Heart right ventricle (tissue), 16 donors: ENCODE measurements around the gene JAKMIP1. TPM values are rescaled to one million over a fixed set of nuclear protein-coding genes. Genes with fewer than 3 reads are reported as not detected.
"Not testable (repeated sequence)": the region's sequence is repeated elsewhere in the genome, so short reads cannot be mapped to it uniquely, and the experiment has no call there.

ENCODE experiments used
- ATAC-seq, 8 donors: fragments of 200-7000 bp; cut with Tn5 transposase; one replicate each; pipeline ENCODE4 v1.9.1; 2020; ENCODE audit warnings: mild to moderate bottlenecking in 8 of 8, moderate library complexity in 8 of 8, moderate number of reproducible peaks in 1 of 8
- DNase-seq, 2 donors: peaks; one replicate each; pipeline ENCODE4 v3.0.0-alpha.2; 2020
- H3K27ac ChIP-seq, 10 donors: fragments of 200-600 bp; sonication (generic) in 2 of 10; one replicate each; pipeline versions ENCODE4 v1.5.0 to v1.8.0; 2020 to 2022; ENCODE audit warnings: mild to moderate bottlenecking in 3 of 10
- H3K27me3 ChIP-seq, 7 donors: fragments of 200-600 bp; one replicate each; pipeline ENCODE4 v1.8.0; 2021 to 2022; ENCODE audit warnings: mild to moderate bottlenecking in 2 of 7
- H3K36me3 ChIP-seq, 9 donors: fragments of 200-600 bp; sonication (generic) in 1 of 9; one replicate each; pipeline versions ENCODE4 v1.5.0 to v1.8.0; 2020 to 2022; ENCODE audit warnings: mild to moderate bottlenecking in 2 of 9
- H3K4me1 ChIP-seq, 9 donors: fragments of 200-600 bp; sonication (generic) in 1 of 9; one replicate each; pipeline versions ENCODE4 v1.5.0 to v1.8.0; 2020 to 2022; ENCODE audit warnings: mild to moderate bottlenecking in 4 of 9
- H3K4me3 ChIP-seq, 10 donors: fragments of 200-600 bp; sonication (generic) in 2 of 10; one replicate each; pipeline versions ENCODE4 v1.5.0 to v1.8.0; 2020 to 2022; ENCODE audit warnings: mild to moderate bottlenecking in 7 of 10, moderate library complexity in 2 of 10
- H3K9me3 ChIP-seq, 11 donors: fragments of 200-600 bp in 10 of 11; sonication (generic) in 2 of 11; one replicate each; pipeline versions ENCODE4 v1.5.0 to v1.8.0; 2013 to 2022; ENCODE audit warnings: mild to moderate bottlenecking in 2 of 11, control low read depth in 1 of 11, moderate library complexity in 1 of 11
- WGBS, 2 donors: extraction: QIAGEN DNeasy Blood & Tissue Kit; methylation state at CpG; one replicate each; pipeline ENCODE4 v1.1.7; 2013; ENCODE audit warnings: inconsistent platforms in 1 of 2; 5-methylcytosine and 5-hydroxymethylcytosine counted together
- intact Hi-C, 10 donors: fragments of 100-400 bp; cut with DNase I; formaldehyde crosslinking; loops; one replicate each; pipeline versions ENCODE4 v1.11.1 to v1.14.2; 2022
- polyA plus RNA-seq, 2 donors: library from polyadenylated mRNA; stranded (reverse); fragments of 200-250 nt; gene quantifications; one replicate each; pipeline ENCODE4 v1.2.3, GENCODE V29; 2013
- total RNA-seq, 10 donors: library from RNA; stranded (reverse); fragmentation: NEBNext Ultra II Directional in 3 of 10; extraction: Animal tissue kit (Norgen Biotek cat#: 25700) in 3 of 10; gene quantifications; one replicate each; pipeline versions ENCODE4 v1.2.1 to v1.2.4, GENCODE V29; 2021 to 2023
- TF ChIP-seq, protein P1 (sequence below), 9 donors: fragments of 200-600 bp; sonication (generic) in 2 of 9; IDR thresholded peaks; one replicate each; pipeline versions ENCODE4 v1.5.0 to v1.8.0; 2021 to 2022; ENCODE audit warnings: antibody characterized with exemption in 9 of 9, mild to moderate bottlenecking in 5 of 9, moderate library complexity in 1 of 9
- donor health status: Arrhythmogenic right ventricular cardiomyopathy.
- donor health status: ischemic (EF 13 %, LVEDD 7.1; RV severe dilation, severe dysfunction).
- donor health status: healthy with polysubstance abuse.
- donor health status: DM: no; HTN: yes; CAD: no.
- donor health status: DM: no; HTN: no; CAD: no.
- donor health status: ischemic (EF 25% LVEDD 6.9; RV normal size, moderate dysfunction).
- donor health status: ischemic (EF 25% LVEDD 5.7; RV mildly dilated, moderate dysfunction).
- donor health status: healthy.
- donor health status: DM: yes; HTN: yes; CAD: no.
- donor health status: Ischemic cardiomyopathy.
- donor health status: ischemic (EF 35%, LVEDD 5.7; RV mildly dilated, moderate dysfunction).
- donor health status: nonischemic (EF 11% LVEDD 7.7; RV severe dilation, severe dysfunction).
- donor health status: DM: yes; HTN: yes; CAD: no.
- donor health status: PGD.
- donor health status: ischemic (EF 29% LVEDD 5.4; RV normal size, mild dysfunction).
- donor health status: nonischemic (EF 23%, LVEDD 6.1; RV moderate dilation, normal function).

JAKMIP1 gene
- total and polyA plus RNA-seq, 12 donors, result 0.04 to 0.76 (median 0.14) TPM; not detected in 8

DNA sequence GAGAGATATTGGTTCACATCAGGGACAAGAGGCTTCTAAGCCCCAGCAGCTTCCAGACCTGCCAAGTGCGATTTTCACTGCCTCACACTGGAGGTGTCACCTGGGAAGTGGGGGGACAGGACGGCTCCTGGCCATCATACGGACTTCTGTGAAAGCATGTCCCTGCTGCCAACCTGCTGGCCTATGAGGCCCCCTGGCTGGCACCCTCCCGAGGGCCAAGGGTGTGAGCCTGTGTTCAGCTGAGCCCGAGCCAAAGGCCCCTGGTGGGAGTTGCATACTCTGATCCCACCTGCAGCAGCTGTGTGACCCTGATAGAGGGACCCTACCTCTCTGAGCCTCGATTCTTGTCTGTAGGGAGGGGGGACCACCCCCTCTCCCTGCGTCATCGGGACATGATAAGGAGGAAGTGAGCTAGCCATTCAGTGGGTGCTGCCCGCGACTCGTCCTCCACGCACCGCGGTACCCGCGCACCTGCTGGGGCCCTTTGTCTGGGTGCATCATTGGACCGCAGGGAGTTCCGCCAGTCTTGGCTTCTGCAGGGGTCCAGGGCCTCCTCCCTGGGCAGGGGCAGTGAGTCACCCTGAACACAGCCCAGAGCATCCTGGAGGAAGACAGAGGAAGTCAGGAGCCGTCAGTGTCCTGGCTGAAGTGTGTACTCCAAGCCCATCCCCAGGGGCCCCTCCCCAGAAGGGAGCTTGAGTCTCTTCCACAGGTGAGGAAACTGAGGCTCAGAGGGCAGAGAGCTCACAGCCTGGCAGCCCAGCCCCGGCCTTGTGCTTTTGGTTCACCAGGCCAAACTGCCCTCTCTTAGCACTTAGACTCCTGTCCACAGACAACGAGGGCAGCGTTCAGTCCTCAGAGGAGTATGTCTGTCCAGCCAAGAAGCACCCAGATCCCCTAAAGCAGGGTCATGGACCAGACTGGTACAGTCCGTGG lies 206.2 kb downstream of the JAKMIP1 start:
- DNase-seq (no peak), ATAC-seq (no peak)
- H3K4me1 ChIP-seq, result no peaks in the 10 kb centered on the region
- H3K27me3 ChIP-seq, result peaks cover 6 to 81% (median 62%) of the 10 kb centered on the region in 7 donors
- intact Hi-C loops, result loop anchor here in 2 of 10 donors (10.0 kb wide), 1 partner anchor 341 kb away; no protein-coding TSS in a partner anchor
- 77 to 80% methylated on average over 23 of the region's 23 CpGs for WGBS, 2 donors
- no peaks in the 10 kb centered on the region for H3K36me3 ChIP-seq
- TF ChIP-seq, protein P1, sequence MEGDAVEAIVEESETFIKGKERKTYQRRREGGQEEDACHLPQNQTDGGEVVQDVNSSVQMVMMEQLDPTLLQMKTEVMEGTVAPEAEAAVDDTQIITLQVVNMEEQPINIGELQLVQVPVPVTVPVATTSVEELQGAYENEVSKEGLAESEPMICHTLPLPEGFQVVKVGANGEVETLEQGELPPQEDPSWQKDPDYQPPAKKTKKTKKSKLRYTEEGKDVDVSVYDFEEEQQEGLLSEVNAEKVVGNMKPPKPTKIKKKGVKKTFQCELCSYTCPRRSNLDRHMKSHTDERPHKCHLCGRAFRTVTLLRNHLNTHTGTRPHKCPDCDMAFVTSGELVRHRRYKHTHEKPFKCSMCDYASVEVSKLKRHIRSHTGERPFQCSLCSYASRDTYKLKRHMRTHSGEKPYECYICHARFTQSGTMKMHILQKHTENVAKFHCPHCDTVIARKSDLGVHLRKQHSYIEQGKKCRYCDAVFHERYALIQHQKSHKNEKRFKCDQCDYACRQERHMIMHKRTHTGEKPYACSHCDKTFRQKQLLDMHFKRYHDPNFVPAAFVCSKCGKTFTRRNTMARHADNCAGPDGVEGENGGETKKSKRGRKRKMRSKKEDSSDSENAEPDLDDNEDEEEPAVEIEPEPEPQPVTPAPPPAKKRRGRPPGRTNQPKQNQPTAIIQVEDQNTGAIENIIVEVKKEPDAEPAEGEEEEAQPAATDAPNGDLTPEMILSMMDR (IDR thresholded peaks at IDR 0.05), result no peak
- no peak overlapping the region for H3K4me3 ChIP-seq
- H3K9me3 ChIP-seq, result no peaks in the 10 kb centered on the region
- no peak overlapping the region for H3K27ac ChIP-seq

DNA sequence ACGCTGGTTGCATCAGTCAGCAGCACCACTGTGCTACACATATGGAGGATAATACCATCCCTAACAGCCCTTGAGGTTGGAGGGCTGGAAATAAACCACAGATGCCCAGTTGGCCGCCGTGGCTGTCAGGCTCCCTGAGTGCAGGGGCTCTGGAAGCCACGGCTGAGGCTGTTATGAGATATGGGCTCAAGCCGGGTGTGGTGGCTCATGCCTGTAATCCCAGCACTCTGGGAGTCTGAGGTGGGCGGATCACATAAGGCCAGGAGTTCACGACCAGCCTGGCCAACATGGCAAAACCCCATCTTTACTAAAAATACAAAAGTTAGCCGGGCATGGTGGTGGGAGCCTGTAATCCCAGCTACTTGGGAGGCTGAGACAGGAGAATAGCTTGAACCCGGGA lies 207.0 kb downstream of the JAKMIP1 start:
- DNase-seq, result not testable (repeated sequence)
- intact Hi-C loops, result loop anchor here in 2 of 10 donors (10.0 kb wide), 1 partner anchor 341 kb away; no protein-coding TSS in a partner anchor

DNA sequence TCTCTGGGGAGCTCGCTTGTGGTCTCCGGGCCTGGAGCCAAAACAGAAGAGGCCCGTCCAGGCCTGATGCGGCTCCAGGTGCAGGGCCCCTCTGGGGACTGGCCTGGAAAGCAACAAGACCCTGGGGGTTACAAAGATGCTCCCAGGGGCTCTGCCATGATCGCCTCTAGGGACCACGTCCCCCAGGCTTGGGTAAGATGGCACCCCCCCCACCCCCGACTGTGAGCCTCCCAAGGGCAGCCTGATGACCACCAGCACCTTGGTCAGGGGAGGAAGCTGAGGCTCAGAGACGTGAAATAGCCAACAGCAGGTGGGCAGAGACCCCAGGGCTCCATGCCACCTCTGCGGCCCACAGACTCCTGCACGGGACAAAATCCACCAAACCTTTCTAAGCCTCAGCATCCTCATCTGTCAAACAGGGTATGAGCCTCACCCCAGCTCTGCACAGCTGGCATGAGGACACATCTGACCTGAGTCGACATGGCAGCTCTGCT lies 207.5 kb downstream of the JAKMIP1 start:
- TF ChIP-seq, protein P1 (IDR thresholded peaks at IDR 0.05), result no peak
- no peak for DNase-seq
- H3K4me1 ChIP-seq, result no peaks in the 10 kb centered on the region
- H3K36me3 ChIP-seq, result no peaks in the 10 kb centered on the region
- peaks cover 0 to 73% (median 54%) of the 10 kb centered on the region in 7 donors for H3K27me3 ChIP-seq
- H3K4me3 ChIP-seq, result no peak overlapping the region
- no peak for ATAC-seq
- H3K27ac ChIP-seq, result no peak overlapping the region
- intact Hi-C loops, result loop anchor here in 2 of 10 donors (10.0 kb wide), 1 partner anchor 342 kb away; no protein-coding TSS in a partner anchor
- no peaks in the 10 kb centered on the region for H3K9me3 ChIP-seq
- WGBS, 2 donors, result 70 to 75% methylated on average over 11 of the region's 11 CpGs

More for the DNA sequence above, 207.0 kb downstream of the JAKMIP1 start:
- H3K36me3 ChIP-seq, H3K4me1 ChIP-seq, ATAC-seq, H3K9me3 ChIP-seq, H3K27ac ChIP-seq, H3K4me3 ChIP-seq: not testable (repeated sequence)
- H3K27me3 ChIP-seq, result peaks cover 0 to 74% (median 54%) of the 10 kb centered on the region in 7 donors
- WGBS, 2 donors, result 74 to 78% methylated on average over 9 of the region's 9 CpGs

DNA sequence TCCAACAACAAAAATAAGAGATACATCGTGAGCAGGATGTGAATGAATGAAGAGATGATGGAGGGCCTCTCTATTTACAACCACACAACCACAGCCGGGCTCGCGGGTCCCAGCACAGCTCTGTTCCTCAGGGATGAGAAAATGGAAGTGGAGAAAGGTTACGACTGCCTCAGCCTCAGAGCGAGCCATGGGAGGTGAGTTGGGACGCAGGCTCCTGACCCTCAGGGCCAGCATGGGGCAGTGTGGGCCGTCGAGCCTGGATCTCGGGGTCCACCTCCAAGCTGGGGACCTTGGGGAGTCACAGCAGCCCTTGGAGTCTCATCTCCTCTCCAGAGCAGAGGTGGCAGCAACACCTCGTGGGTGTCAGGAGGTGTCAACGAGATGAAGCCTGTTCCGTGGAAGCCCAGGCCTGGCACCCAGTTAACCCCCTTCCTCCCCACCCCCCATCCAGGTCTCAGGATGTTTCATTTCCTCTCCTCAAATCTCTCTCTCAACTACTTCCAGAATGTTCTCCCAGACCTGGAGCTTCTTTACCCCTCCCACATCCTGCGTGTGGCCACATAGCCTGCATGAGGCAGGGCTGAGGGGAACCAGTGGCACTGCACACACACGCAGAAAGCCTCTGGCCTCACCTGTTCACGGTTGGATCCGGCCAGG lies 208.1 kb downstream of the JAKMIP1 start:
- Histone ChIP-seq H3K4me1 (no peaks in the 10 kb centered on the region), H3K27me3 (peaks cover 0 to 73% (median 54%) of the 10 kb centered on the region in 7 donors), H3K36me3 (no peaks in the 10 kb centered on the region), H3K9me3 (no peaks in the 10 kb centered on the region), H3K27ac (no peak overlapping the region), H3K4me3 (no peak overlapping the region)
- DNase-seq, result no peak
- intact Hi-C loops, result loop anchor here in 2 of 10 donors (10.0 kb wide), 1 partner anchor 343 kb away; no protein-coding TSS in a partner anchor
- 72% methylated on average over 17 of the region's 17 CpGs for WGBS, 2 donors
- TF ChIP-seq, protein P1 (IDR thresholded peaks at IDR 0.05), result no peak
- no peak for ATAC-seq
